Subcutaneous abdominal adipose tissue (tissue), 5 donors: ENCODE data around the gene VWA5B1.
A peak's percentile ranks its signal among the peaks of the same experiment; 100 is the strongest.

Experiments used
- H3K27ac ChIP-seq: one replicate; pipeline ENCODE4 v1.7.0; 2013; ENCODE audit warnings: low read depth, mild to moderate bottlenecking, inconsistent platforms, low read length, moderate library complexity
- H3K27me3 ChIP-seq, 5 donors: one replicate each; pipeline ENCODE4 v1.7.0; 2013; ENCODE audit warnings: low read length in 5 of 5, inconsistent platforms in 1 of 5; ENCODE audit not compliant: control insufficient read depth in 5 of 5, insufficient read depth in 4 of 5
- H3K36me3 ChIP-seq, 5 donors: one replicate each; pipeline ENCODE4 v1.7.0; 2013; ENCODE audit warnings: low read length in 5 of 5; ENCODE audit not compliant: control insufficient read depth in 5 of 5, insufficient read depth in 5 of 5
- H3K4me1 ChIP-seq, 5 donors: one replicate each; pipeline ENCODE4 v1.7.0; 2013; ENCODE audit warnings: low read length in 5 of 5, mild to moderate bottlenecking in 3 of 5, moderate library complexity in 1 of 5; ENCODE audit not compliant: control insufficient read depth in 5 of 5, insufficient read depth in 5 of 5
- H3K4me3 ChIP-seq, 5 donors: one replicate each; pipeline ENCODE4 v1.7.0; 2013; ENCODE audit warnings: low read length in 5 of 5, low read depth in 1 of 5
- H3K9ac ChIP-seq, 5 donors: one replicate each; pipeline ENCODE4 v1.7.0; 2013; ENCODE audit warnings: low read length in 5 of 5, mild to moderate bottlenecking in 4 of 5, moderate library complexity in 3 of 5
- H3K9me3 ChIP-seq, 5 donors: one replicate each; pipeline ENCODE4 v1.7.0; 2013; ENCODE audit warnings: low read length in 5 of 5; ENCODE audit not compliant: control insufficient read depth in 5 of 5
- donor health status: healthy.
- donor health status: healthy.
- donor health status: healthy.
- donor health status: healthy.
- donor health status: healthy.

Gene VWA5B1

GRCh38 chr1:20351911-20352701, 61.4 kb downstream of the VWA5B1 start:
- H3K27ac ChIP-seq: no peak overlapping the region
- no peaks in the 10 kb centered on the region for H3K36me3 ChIP-seq
- no peaks in the 10 kb centered on the region for H3K9me3 ChIP-seq
- H3K27me3 ChIP-seq: peaks cover 0 to 6% (median 0%) of the 10 kb centered on the region in 5 donors
- H3K4me1 ChIP-seq: no peaks in the 10 kb centered on the region
- no peak overlapping the region for H3K9ac ChIP-seq
- no peak overlapping the region for H3K4me3 ChIP-seq

- Histone ChIP-seq H3K4me1 (peaks cover 0 to 9% (median 7%) of the 10 kb centered on the region in 5 donors), H3K36me3 (no peaks in the 10 kb centered on the region), H3K27ac (no peak overlapping the region), H3K27me3 (peaks cover 0 to 6% (median 2%) of the 10 kb centered on the region in 5 donors), H3K9ac (no peak overlapping the region), H3K9me3 (no peaks in the 10 kb centered on the region), H3K4me3 (no peak overlapping the region)
These were observed 63.2 kb downstream of the VWA5B1 start for GRCh38 chr1:20353836-20354235.

GRCh38 chr1:20354610-20355009, 63.9 kb downstream of the VWA5B1 start:
- peaks cover 0 to 12% (median 2%) of the 10 kb centered on the region in 5 donors for H3K27me3 ChIP-seq
- no peak overlapping the region for H3K9ac ChIP-seq
- H3K27ac ChIP-seq: no peak overlapping the region
- peaks cover 0 to 11% (median 10%) of the 10 kb centered on the region in 5 donors for H3K4me1 ChIP-seq
- H3K4me3 ChIP-seq: no peak overlapping the region
- no peaks in the 10 kb centered on the region for H3K36me3 ChIP-seq
- no peaks in the 10 kb centered on the region for H3K9me3 ChIP-seq

- Histone ChIP-seq H3K36me3 (no peaks in the 10 kb centered on the region), H3K9me3 (no peaks in the 10 kb centered on the region), H3K27me3 (peaks cover 0 to 15% (median 2%) of the 10 kb centered on the region in 5 donors), H3K4me1 (peaks cover 0 to 11% (median 10%) of the 10 kb centered on the region in 5 donors), H3K9ac (no peak overlapping the region), H3K27ac (no peak overlapping the region), H3K4me3 (no peak overlapping the region)
These were observed 64.6 kb downstream of the VWA5B1 start for GRCh38 chr1:20355101-20355827.

GRCh38 chr1:20355828-20356735, 65.4 kb downstream of the VWA5B1 start:
- H3K9ac ChIP-seq: no peak overlapping the region
- no peak overlapping the region for H3K27ac ChIP-seq
- H3K27me3 ChIP-seq: peaks cover 0 to 20% (median 4%) of the 10 kb centered on the region in 5 donors
- H3K36me3 ChIP-seq: no peaks in the 10 kb centered on the region
- H3K9me3 ChIP-seq: no peaks in the 10 kb centered on the region
- H3K4me3 ChIP-seq: no peak overlapping the region
- H3K4me1 ChIP-seq: peaks cover 0 to 11% (median 10%) of the 10 kb centered on the region in 5 donors

- Histone ChIP-seq H3K4me1 (peaks cover 0 to 11% (median 10%) of the 10 kb centered on the region in 5 donors), H3K36me3 (no peaks in the 10 kb centered on the region), H3K9ac (no peak overlapping the region), H3K9me3 (peaks cover 0 to 3% (median 0%) of the 10 kb centered on the region in 5 donors), H3K27me3 (peaks cover 0 to 20% (median 10%) of the 10 kb centered on the region in 5 donors), H3K27ac (no peak overlapping the region), H3K4me3 (no peak overlapping the region)
These were observed 66.3 kb downstream of the VWA5B1 start for GRCh38 chr1:20356850-20357459.

- H3K27ac ChIP-seq: no peak overlapping the region
- H3K9me3 ChIP-seq: peaks cover 0 to 7% (median 0%) of the 10 kb centered on the region in 5 donors
- no peak overlapping the region for H3K4me3 ChIP-seq
- H3K9ac ChIP-seq: no peak overlapping the region
- H3K27me3 ChIP-seq: peaks cover 0 to 20% (median 14%) of the 10 kb centered on the region in 5 donors
- H3K36me3 ChIP-seq: no peaks in the 10 kb centered on the region
- peaks cover 0 to 11% (median 10%) of the 10 kb centered on the region in 5 donors for H3K4me1 ChIP-seq
These were observed 67.1 kb downstream of the VWA5B1 start for GRCh38 chr1:20357796-20358195.

- H3K9ac ChIP-seq: no peak overlapping the region
- H3K36me3 ChIP-seq: no peaks in the 10 kb centered on the region
- H3K4me1 ChIP-seq: peaks cover 0 to 11% (median 10%) of the 10 kb centered on the region in 5 donors
- H3K4me3 ChIP-seq: peak overlapping the region in 1 of 5 donors; percentile 10
- no peak overlapping the region for H3K27ac ChIP-seq
- peaks cover 0 to 26% (median 17%) of the 10 kb centered on the region in 5 donors for H3K27me3 ChIP-seq
- peaks cover 0 to 7% (median 0%) of the 10 kb centered on the region in 5 donors for H3K9me3 ChIP-seq
These were observed 68.1 kb downstream of the VWA5B1 start for GRCh38 chr1:20358761-20359263.
